Prostate gland (tissue), 2 donors: ENCODE measurements around the gene CNP. TPM values are rescaled to one million over a fixed set of nuclear protein-coding genes. Genes with fewer than 3 reads are reported as not detected.

Experiments
- DNase-seq: peaks from one replicate; pipeline ENCODE4 v3.0.0-alpha.2; 2019; ENCODE audit warnings: low spot score
- H3K27ac ChIP-seq, 2 donors: fragments of 200-600 bp; sonication (generic); 2 replicates each; pipeline ENCODE4 v1.5.1; 2017 to 2019
- H3K27me3 ChIP-seq: fragments of 200-600 bp; sonication (generic); replicated peaks from 2 replicates; pipeline ENCODE4 v1.5.1; 2019; ENCODE audit not compliant: insufficient read depth
- H3K36me3 ChIP-seq, 2 donors: fragments of 200-600 bp; sonication (generic); 1 replicate in 1 of 2; 2 replicates in 1 of 2; pipeline versions ENCODE4 v1.5.1 to v1.8.1; 2017 to 2019
- H3K4me1 ChIP-seq: fragments of 200-600 bp; sonication (generic); replicated peaks from 2 replicates; pipeline ENCODE4 v1.5.1; 2019
- H3K4me3 ChIP-seq, 2 donors: fragments of 200-600 bp; sonication (generic); 2 replicates each; pipeline ENCODE4 v1.5.1; 2017 to 2019
- H3K9me3 ChIP-seq: fragments of 200-600 bp; sonication (generic); 2 replicates; pipeline ENCODE4 v1.5.1; 2017
- POLR2A ChIP-seq: fragments of 450-650 bp; IDR thresholded peaks from one replicate; pipeline ENCODE4 v1.6.1; 2016; ENCODE audit warnings: antibody characterized with exemption, mild to moderate bottlenecking
- POLR2AphosphoS5 ChIP-seq: sonication (generic); formaldehyde crosslinking; IDR thresholded peaks from one replicate; pipeline ENCODE4 v1.6.1; 2017; ENCODE audit warnings: antibody characterized with exemption
- WGBS: methylation state at CpG from one replicate; pipeline ENCODE4 v1.1.5; 2018; 5-methylcytosine and 5-hydroxymethylcytosine counted together
- intact Hi-C: fragments of 100-400 bp; cut with DNase I; formaldehyde crosslinking; loops from one replicate; pipeline ENCODE4 v1.14.2; 2022
- total RNA-seq, 2 donors: library from RNA; depleted of rRNA; stranded (reverse); fragments of >200 nt; gene quantifications; one replicate each; pipeline ENCODE4 v1.1.0, GENCODE V29; 2016
- TF ChIP-seq, protein P1 (sequence below), 4 experiments: fragments of 200-600 bp in 2 of 4; fragments of 450-650 bp in 2 of 4; sonication (generic) in 2 of 4; IDR thresholded peaks; 1 replicate in 3 of 4; 2 replicates in 1 of 4; pipeline ENCODE4 v1.5.1; 2016 to 2019; ENCODE audit warnings: antibody characterized with exemption in 4 of 4, mild to moderate bottlenecking in 2 of 4, moderate library complexity in 2 of 4

CNP gene
- total RNA-seq, 2 donors from 2014 or later, result 85.8 to 117 TPM

DNA sequence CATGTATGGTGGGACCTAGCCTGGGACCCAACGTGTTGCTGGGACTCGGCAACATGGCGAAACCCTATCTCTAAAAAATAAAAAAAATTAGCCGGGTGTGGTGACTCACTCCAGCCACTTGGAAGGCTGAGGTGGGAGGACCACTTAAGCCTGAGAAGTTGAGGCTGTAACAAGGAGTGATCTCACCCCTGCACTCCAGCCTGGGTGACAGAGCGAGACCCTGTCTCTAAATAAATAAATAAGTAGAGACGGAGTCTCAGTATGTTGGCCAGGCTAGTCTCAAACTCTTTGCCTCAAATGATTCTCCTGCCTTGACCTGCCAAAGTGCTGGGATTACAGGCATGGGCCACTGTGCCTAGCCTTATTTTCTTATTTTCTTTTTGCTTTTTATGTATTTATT lies 10.1 kb upstream of the CNP start:
- Histone ChIP-seq H3K27me3 (no peaks in the 10 kb centered on the region), H3K4me1 (no peaks in the 10 kb centered on the region), H3K9me3 (no peaks in the 10 kb centered on the region), H3K4me3 (no peak overlapping the region), H3K27ac (no peak overlapping the region), H3K36me3 (no peaks in the 10 kb centered on the region)
- no peak for DNase-seq
- intact Hi-C loops, result no loop called here
- 90% methylated on average over 6 of the region's 6 CpGs for WGBS
- TF ChIP-seq POLR2A, result no peak
- TF ChIP-seq, protein P1, sequence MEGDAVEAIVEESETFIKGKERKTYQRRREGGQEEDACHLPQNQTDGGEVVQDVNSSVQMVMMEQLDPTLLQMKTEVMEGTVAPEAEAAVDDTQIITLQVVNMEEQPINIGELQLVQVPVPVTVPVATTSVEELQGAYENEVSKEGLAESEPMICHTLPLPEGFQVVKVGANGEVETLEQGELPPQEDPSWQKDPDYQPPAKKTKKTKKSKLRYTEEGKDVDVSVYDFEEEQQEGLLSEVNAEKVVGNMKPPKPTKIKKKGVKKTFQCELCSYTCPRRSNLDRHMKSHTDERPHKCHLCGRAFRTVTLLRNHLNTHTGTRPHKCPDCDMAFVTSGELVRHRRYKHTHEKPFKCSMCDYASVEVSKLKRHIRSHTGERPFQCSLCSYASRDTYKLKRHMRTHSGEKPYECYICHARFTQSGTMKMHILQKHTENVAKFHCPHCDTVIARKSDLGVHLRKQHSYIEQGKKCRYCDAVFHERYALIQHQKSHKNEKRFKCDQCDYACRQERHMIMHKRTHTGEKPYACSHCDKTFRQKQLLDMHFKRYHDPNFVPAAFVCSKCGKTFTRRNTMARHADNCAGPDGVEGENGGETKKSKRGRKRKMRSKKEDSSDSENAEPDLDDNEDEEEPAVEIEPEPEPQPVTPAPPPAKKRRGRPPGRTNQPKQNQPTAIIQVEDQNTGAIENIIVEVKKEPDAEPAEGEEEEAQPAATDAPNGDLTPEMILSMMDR (IDR thresholded peaks at IDR 0.05), result no peak
- TF ChIP-seq POLR2AphosphoS5, result no peak

DNA sequence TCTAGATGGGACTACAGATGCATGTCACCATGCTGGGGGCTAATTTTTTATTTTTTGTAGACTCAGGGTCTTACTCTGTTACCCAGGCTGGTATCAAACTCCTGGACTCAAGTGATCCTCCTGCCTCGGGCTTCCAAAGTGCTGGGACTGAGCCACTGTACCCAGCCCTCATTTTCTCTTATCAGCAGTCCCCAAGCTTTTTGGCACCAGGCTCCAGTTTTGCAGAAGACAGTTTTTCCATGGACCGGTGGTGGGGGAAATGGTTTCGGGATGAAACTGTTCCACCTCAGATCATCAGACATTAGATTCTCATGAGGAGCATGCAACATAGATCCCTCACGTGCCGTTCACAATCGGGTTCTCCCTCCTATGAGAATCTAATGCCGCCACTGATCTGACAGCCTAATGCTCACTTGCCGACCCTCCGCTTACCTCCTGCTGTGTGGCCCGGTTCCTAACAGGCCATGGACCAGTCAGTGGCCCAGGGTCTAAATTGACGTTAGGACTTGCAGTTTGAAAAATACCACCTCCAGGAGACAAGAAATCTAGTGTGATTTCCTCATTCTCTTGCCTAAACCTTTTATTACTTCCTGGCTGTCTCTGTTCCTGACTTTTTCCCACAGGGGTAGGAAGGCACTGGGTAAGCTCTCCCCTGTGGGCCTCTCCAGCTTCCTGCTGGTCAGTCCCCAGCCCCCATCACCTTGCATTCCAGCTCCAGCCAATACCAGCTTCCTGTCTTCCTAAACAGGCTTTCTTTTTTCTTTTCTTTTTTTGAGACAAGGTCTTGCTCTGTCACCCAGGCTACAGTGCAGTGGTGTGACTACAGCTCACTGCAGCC lies 9.3 kb upstream of the CNP start:
- Histone ChIP-seq H3K27ac (no peak overlapping the region), H3K27me3 (no peaks in the 10 kb centered on the region), H3K4me3 (no peak overlapping the region), H3K4me1 (no peaks in the 10 kb centered on the region), H3K9me3 (no peaks in the 10 kb centered on the region), H3K36me3 (no peaks in the 10 kb centered on the region)
- no peak for DNase-seq
- WGBS, result 72% methylated on average over 11 of the region's 11 CpGs
- TF ChIP-seq, protein P1 (IDR thresholded peaks at IDR 0.05), result no peak
- TF ChIP-seq POLR2AphosphoS5 (no peak), POLR2A (no peak)
- intact Hi-C loops, result no loop called here

DNA sequence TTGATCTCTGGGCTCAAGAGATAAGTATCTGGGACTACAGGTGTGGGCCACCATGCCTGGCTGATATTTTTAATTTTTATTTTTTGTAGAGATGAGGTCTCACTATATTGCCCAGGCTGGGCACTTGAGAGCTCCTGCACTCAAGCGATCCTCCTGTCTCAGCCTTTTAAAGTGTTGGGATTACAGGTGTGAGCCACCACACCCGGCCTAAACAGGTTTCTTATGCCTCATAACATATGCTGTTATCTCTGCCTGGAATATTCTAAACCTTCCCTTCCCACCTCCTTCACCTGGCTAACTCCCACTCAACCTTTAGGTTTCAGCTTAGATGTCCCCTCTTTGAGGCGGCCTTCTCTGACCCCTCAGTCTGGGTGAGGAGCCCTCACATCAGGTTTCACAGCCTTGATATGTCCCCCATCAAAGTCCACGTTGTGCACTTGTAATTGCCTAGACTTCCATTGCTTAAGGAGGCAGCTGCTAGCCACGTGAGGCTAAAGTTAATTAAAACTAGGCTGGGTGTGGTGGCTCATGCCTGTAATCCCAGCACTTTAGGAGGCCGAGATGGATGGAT lies 8.6 kb upstream of the CNP start:
- intact Hi-C loops, result no loop called here
- DNase-seq, result no peak
- Histone ChIP-seq H3K4me1 (no peaks in the 10 kb centered on the region), H3K27ac (no peak overlapping the region), H3K4me3 (no peak overlapping the region), H3K27me3 (no peaks in the 10 kb centered on the region), H3K9me3 (no peaks in the 10 kb centered on the region), H3K36me3 (no peaks in the 10 kb centered on the region)
- WGBS, result 87% methylated on average over 6 of the region's 6 CpGs
- TF ChIP-seq POLR2A (no peak), POLR2AphosphoS5 (no peak)
- TF ChIP-seq, protein P1 (IDR thresholded peaks at IDR 0.05), result no peak

DNA sequence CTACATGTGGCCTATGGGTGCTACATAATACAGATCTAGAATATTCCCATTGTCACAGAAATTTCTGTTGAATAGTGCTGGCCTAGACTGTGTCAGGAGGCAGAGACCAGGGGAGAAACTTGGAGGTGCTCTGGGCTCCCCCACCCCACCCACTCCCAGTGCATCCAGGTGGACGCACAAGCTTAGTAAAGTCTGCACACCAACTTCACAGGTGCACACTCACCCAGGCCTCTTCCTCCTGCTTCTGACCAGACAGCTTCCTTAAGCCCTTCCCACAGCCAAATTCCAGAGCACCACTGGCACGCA lies 7.6 kb upstream of the CNP start:
- Histone ChIP-seq H3K9me3 (no peaks in the 10 kb centered on the region), H3K27ac (no peak overlapping the region), H3K4me1 (no peaks in the 10 kb centered on the region), H3K36me3 (no peaks in the 10 kb centered on the region), H3K27me3 (no peaks in the 10 kb centered on the region), H3K4me3 (no peak overlapping the region)
- TF ChIP-seq, protein P1 (IDR thresholded peaks at IDR 0.05), result no peak
- TF ChIP-seq POLR2A (no peak), POLR2AphosphoS5 (no peak)
- intact Hi-C loops, result no loop called here
- WGBS, result 83% methylated on average over 2 of the region's 2 CpGs
- no peak for DNase-seq
